HG02938 (cell line): ENCODE data around the gene PPT2.
"Not testable (repeated sequence)": the region's sequence is repeated elsewhere in the genome, so short reads cannot be mapped to it uniquely, and the experiment has no call there.

Source experiments
- ATAC-seq: cut with Tn5 transposase; IDR thresholded peaks from one replicate; pipeline ENCODE4 v1.9.1; 2021; ENCODE audit warnings: mild to moderate bottlenecking, moderate library complexity; ENCODE audit not compliant: unreplicated experiment

The PPT2 gene

GRCh38 chr6:32203426-32204267 is 49.7 kb downstream of the PPT2 start:
- no peak for ATAC-seq

- no peak for ATAC-seq
Observed at GRCh38 chr6:32204268-32204715, 50.4 kb downstream of the PPT2 start.

- ATAC-seq: no peak
Observed at GRCh38 chr6:32208996-32209395, 55.1 kb downstream of the PPT2 start.

DNA sequence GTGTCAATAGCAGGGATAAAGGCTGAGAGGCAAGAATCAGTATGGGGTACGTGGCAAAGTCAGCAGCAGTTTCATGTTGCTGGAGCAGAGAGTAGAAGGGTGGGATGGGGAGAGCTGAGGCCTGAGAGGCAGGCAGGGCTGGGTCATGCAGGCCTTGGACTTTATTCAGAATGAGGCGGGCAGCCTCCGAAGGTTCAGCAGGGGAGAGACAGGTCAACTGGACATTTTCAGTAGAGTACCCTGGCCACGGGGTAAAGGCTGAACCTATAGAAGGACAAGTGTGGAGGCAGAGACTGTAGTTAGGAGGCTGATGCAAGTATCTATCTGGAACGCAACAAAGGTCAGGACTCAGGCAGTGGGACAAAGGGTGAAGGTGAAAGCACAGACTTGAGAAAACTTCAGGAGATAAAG is 56.3 kb downstream of the PPT2 start:
- no peak for ATAC-seq

- ATAC-seq: not testable (repeated sequence)
Observed at GRCh38 chr6:32211432-32211831, 57.5 kb downstream of the PPT2 start.

DNA sequence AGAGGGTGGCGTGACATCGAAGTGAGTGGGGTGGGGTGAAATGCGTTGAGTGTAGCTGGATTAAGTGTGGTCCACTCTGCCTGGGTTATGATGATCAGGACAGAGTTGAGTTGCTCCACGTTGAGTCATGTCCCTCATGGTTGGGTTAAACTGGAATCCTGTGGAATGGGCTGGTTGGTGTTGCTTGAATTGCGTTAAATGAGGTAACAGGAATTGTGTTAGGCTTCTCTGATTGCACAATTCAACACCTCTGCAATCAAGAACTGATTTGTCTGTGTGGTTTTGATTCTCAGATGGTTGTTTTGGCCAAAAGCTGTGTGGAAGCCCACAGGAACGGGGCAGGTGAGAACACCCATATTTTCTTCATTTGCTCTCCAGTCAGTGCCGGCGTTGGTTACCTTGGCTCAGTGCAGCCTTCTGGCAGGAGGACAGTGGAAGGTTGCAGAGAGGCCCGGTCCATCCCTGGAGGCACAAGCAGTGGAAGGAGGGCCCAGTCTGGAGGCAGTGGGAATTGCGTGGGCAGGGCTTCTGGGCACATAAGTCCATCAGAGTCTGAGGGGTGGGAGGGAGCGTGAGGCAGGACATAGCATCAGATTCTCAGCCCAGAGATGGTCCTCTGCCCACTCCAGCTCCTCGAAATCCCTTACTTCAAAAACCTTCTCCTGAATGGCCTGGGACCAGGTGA is 58.3 kb downstream of the PPT2 start:
- ATAC-seq: no peak
